OCI-LY7 (cell line): ENCODE measurements around the gene RAB3GAP2. TPM values are rescaled to one million over a fixed set of nuclear protein-coding genes. Genes with fewer than 3 reads are reported as not detected.
"Not testable (repeated sequence)": the region's sequence is repeated elsewhere in the genome, so short reads cannot be mapped to it uniquely, and the experiment has no call there.

Experiments
- BruUV-seq: library from RNA; stranded (reverse); fragments of 400-500 nt; replicated peaks from 2 replicates; lab custom pipeline; 2021; lab: Mats Ljungman, UMichigan
- CTCF ChIA-PET: fragments of 300-600 bp; sonication (Branson Sonifier 250); formaldehyde crosslinking; loops from one replicate; lab custom pipeline; 2022; ENCODE audit warnings: antibody characterized with exemption; ENCODE audit not compliant: unreplicated experiment; lab: Charles Lee
- POLR2A ChIA-PET: fragments of 300-600 bp; sonication (Branson Sonifier 250); formaldehyde crosslinking; loops from one replicate; lab custom pipeline; 2022; ENCODE audit warnings: antibody characterized with exemption; lab: Charles Lee
- DNase-seq: peaks from one replicate; pipeline ENCODE4 v3.0.0-alpha.2; 2015; ENCODE audit warnings: low spot score
- H2AFZ ChIP-seq: fragments of 200-600 bp; sonication (generic), shearing (Covaris generic); 2 replicates; pipeline ENCODE4 v1.6.1; 2014; ENCODE audit warnings: mild to moderate bottlenecking, antibody characterized with exemption, low read length, moderate library complexity
- H3K27ac ChIP-seq: fragments of 200-600 bp; sonication (generic); 2 replicates; pipeline ENCODE4 v1.5.1; 2014; ENCODE audit warnings: mixed run types, low read depth, mild to moderate bottlenecking, moderate library complexity, low read length, inconsistent platforms; ENCODE audit not compliant: poor library complexity, severe bottlenecking
- H3K36me3 ChIP-seq: fragments of 200-600 bp; sonication (generic); 2 replicates; pipeline ENCODE4 v1.6.1; 2014; ENCODE audit warnings: mild to moderate bottlenecking, antibody characterized with exemption, low read length, moderate library complexity, mixed read lengths; ENCODE audit not compliant: insufficient read depth
- H3K4me1 ChIP-seq: fragments of 200-600 bp; sonication (generic); 2 replicates; pipeline ENCODE4 v1.5.1; 2014; ENCODE audit warnings: mild to moderate bottlenecking, low read length; ENCODE audit not compliant: insufficient read depth, poor library complexity, severe bottlenecking
- H3K4me2 ChIP-seq: fragments of 200-600 bp; sonication (generic); 2 replicates; pipeline ENCODE4 v1.6.1; 2014; ENCODE audit warnings: mild to moderate bottlenecking, low read length
- H3K4me3 ChIP-seq: fragments of 200-600 bp; sonication (generic); 2 replicates; pipeline ENCODE4 v1.5.1; 2014; ENCODE audit warnings: mild to moderate bottlenecking, low read depth, low read length; ENCODE audit not compliant: poor library complexity, severe bottlenecking
- H3K79me2 ChIP-seq: fragments of 200-600 bp; sonication (generic); 2 replicates; pipeline ENCODE4 v1.6.1; 2016; ENCODE audit warnings: low read depth, mild to moderate bottlenecking, low read length, moderate library complexity, mixed read lengths; ENCODE audit not compliant: insufficient read depth
- H3K9me2 ChIP-seq: fragments of 200-600 bp; sonication (generic); 2 replicates; pipeline ENCODE4 v1.6.1; 2016; ENCODE audit warnings: mild to moderate bottlenecking, low read length, mixed read lengths; ENCODE audit not compliant: insufficient read depth
- H3K9me3 ChIP-seq: fragments of 200-600 bp; sonication (generic); 2 replicates; pipeline ENCODE4 v1.6.1; 2014; ENCODE audit warnings: mild to moderate bottlenecking, mixed run types, low read length, mixed read lengths
- H4K20me1 ChIP-seq: fragments of 200-600 bp; sonication (generic); 2 replicates; pipeline ENCODE4 v1.6.1; 2014; ENCODE audit warnings: mild to moderate bottlenecking, antibody characterized with exemption, low read length, moderate library complexity, mixed read lengths; ENCODE audit not compliant: insufficient read depth
- CTCF ChIP-seq: fragments of 200-600 bp; sonication (generic); conservative IDR thresholded peaks from 2 replicates; pipeline ENCODE4 v1.5.1; 2014; ENCODE audit warnings: mild to moderate bottlenecking, antibody characterized with exemption, low read length, moderate library complexity, mixed read lengths
- EZH2phosphoT487 ChIP-seq: fragments of 200-600 bp; sonication (generic); IDR thresholded peaks from 2 replicates; pipeline ENCODE4 v1.6.1; 2018; ENCODE audit warnings: low read depth, borderline replicate concordance, mild to moderate bottlenecking, mixed run types, antibody characterized with exemption, low read length, moderate library complexity, mixed read lengths
- intact Hi-C: fragments of 100-400 bp; cut with micrococcal nuclease; formaldehyde crosslinking; loops from one replicate; pipeline ENCODE4 v1.10.0; 2022; ENCODE audit not compliant: unreplicated experiment
- total RNA-seq, 2 experiments: library from RNA; depleted of rRNA in 1 of 2; stranded (reverse); fragments of >200 nt in 1 of 2; shearing (Covaris generic) in 1 of 2; gene quantifications; 2 replicates each; pipeline ENCODE4 v1.2.3, GENCODE V29; 2014 to 2022

RAB3GAP2 gene
- total RNA-seq, 2 experiments from 2014 or later = 16.9 to 41.1 TPM

GRCh38 chr1:220250681-220251080 lies 21.6 kb downstream of the RAB3GAP2 start:
- POLR2A ChIA-PET = interaction anchor here (1.6 kb wide), 1 partner anchor 16 kb away, joined by 4 read pairs; no protein-coding TSS in a partner anchor
- intact Hi-C loops = no loop called here
- H3K9me3 ChIP-seq = peaks cover 35% of the 10 kb centered on the region
- no peak overlapping the region for H2AFZ ChIP-seq
- no peaks in the 10 kb centered on the region for H3K4me1 ChIP-seq
- H3K4me3 ChIP-seq = no peak overlapping the region
- H3K4me2 ChIP-seq = no peak overlapping the region
- no TSS peak for BruUV-seq
- peaks cover 66% of the 10 kb centered on the region for H3K36me3 ChIP-seq
- no peak for DNase-seq
- peaks cover 6% of the 10 kb centered on the region; the same call in 1 of the 2 replicates for H3K79me2 ChIP-seq
- CTCF ChIA-PET = no interaction called here
- H3K27ac ChIP-seq = no peak overlapping the region
- no peaks in the 10 kb centered on the region for H3K9me2 ChIP-seq
- no peaks in the 10 kb centered on the region for H4K20me1 ChIP-seq
- TF ChIP-seq EZH2phosphoT487 = no peak

GRCh38 chr1:220249522-220249921 lies 22.7 kb downstream of the RAB3GAP2 start:
- Histone ChIP-seq H3K4me2 (no peak overlapping the region), H3K27ac (no peak overlapping the region), H4K20me1 (no peaks in the 10 kb centered on the region), H3K79me2 (peaks cover 9% of the 10 kb centered on the region; the same call in 1 of the 2 replicates), H3K36me3 (peaks cover 60% of the 10 kb centered on the region), H2AFZ (no peak overlapping the region), H3K4me3 (no peak overlapping the region), H3K4me1 (no peaks in the 10 kb centered on the region), H3K9me2 (no peaks in the 10 kb centered on the region), H3K9me3 (peaks cover 37% of the 10 kb centered on the region)
- TF ChIP-seq EZH2phosphoT487 (no peak), CTCF (no peak)
- intact Hi-C loops = no loop called here
- ChIA-PET CTCF (no interaction called here), POLR2A (interaction anchor here (0.9 kb wide), 1 partner anchor 18 kb away, joined by 3 read pairs; no protein-coding TSS in a partner anchor)
- no TSS peak for BruUV-seq
- no peak for DNase-seq

GRCh38 chr1:220248715-220249265 lies 23.5 kb downstream of the RAB3GAP2 start:
- BruUV-seq, CTCF ChIA-PET, DNase-seq, H3K4me1 ChIP-seq, H3K4me3 ChIP-seq, H4K20me1 ChIP-seq, intact Hi-C loops, H3K27ac ChIP-seq, H3K9me2 ChIP-seq, H3K4me2 ChIP-seq, POLR2A ChIA-PET, H2AFZ ChIP-seq: not testable (repeated sequence)
- Histone ChIP-seq H3K79me2 (peaks cover 13% of the 10 kb centered on the region; the same call in 1 of the 2 replicates), H3K36me3 (peaks cover 60% of the 10 kb centered on the region), H3K9me3 (peaks cover 37% of the 10 kb centered on the region)

GRCh38 chr1:220245900-220246299 lies 26.4 kb downstream of the RAB3GAP2 start:
- H3K4me3 ChIP-seq, BruUV-seq, H4K20me1 ChIP-seq, H2AFZ ChIP-seq, intact Hi-C loops, POLR2A ChIA-PET, H3K4me2 ChIP-seq, H3K9me2 ChIP-seq, H3K27ac ChIP-seq, CTCF ChIA-PET, DNase-seq, H3K4me1 ChIP-seq: not testable (repeated sequence)
- Histone ChIP-seq H3K9me3 (peaks cover 30% of the 10 kb centered on the region), H3K36me3 (peaks cover 40% of the 10 kb centered on the region), H3K79me2 (peaks cover 37% of the 10 kb centered on the region; the same call in 1 of the 2 replicates)
